Left kidney (tissue), 2 donors: ENCODE data around the gene BRD3. TPM values are rescaled to one million over a fixed set of nuclear protein-coding genes. Genes with fewer than 3 reads are reported as not detected.

ENCODE experiments used
- DNase-seq: peaks from one replicate; pipeline ENCODE4 v3.0.0-alpha.2; 2013
- polyA plus RNA-seq: library from polyadenylated mRNA; unstranded; fragments of 120-200 nt; gene quantifications from one replicate; pipeline ENCODE4 v1.2.1, GENCODE V29; 2013; ENCODE audit not compliant: insufficient read length

BRD3 gene
- polyA plus RNA-seq, 1 donor, result 43.6 TPM

- DNase-seq, result no peak
Observed at GRCh38 chr9:134066913-134067851, 644 bp downstream of the BRD3 start.

- no peak for DNase-seq
Observed at GRCh38 chr9:134066526-134066912, 1.3 kb downstream of the BRD3 start.

DNA sequence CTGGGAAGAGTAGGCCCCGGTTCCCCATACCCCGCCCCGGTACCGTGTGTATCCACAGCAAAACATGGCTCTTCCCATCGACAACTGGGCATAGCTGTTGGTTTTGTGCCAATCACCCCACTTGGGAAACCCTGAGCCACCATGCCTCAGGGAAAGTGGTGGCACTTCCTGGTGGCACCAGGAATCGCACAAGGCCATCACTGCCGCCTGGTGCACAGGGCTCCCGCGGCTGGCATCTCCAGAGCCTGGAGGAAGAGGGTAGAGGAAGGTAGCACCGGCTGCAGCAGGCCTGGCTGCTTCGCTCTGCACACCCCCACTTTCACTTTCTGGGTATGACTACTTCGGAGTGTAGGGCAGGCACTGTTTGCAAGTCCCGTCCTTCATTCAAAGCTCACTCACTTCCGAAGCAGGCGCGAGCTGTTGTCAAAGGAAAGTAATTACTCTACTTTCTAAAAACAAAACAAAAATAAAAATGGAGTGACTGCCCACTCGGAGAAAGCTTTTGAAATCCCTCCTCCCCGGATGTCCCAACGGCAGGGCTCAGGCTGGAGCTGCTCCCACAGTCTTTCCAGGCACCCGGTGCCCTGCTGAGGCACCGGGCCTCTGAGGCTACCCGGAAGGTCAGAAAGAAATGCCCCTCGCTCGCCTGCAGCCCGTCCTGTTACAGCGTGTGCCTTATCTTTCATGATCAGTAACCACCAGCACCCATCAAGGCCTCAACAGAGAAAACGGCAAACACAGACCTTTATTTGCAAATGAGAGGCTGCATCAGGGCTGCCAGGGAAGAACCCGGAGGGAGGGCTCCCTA, 2.0 kb downstream of the BRD3 start:
- no peak for DNase-seq

- no peak for DNase-seq
Observed at GRCh38 chr9:134064711-134065110, 3.1 kb downstream of the BRD3 start.

DNA sequence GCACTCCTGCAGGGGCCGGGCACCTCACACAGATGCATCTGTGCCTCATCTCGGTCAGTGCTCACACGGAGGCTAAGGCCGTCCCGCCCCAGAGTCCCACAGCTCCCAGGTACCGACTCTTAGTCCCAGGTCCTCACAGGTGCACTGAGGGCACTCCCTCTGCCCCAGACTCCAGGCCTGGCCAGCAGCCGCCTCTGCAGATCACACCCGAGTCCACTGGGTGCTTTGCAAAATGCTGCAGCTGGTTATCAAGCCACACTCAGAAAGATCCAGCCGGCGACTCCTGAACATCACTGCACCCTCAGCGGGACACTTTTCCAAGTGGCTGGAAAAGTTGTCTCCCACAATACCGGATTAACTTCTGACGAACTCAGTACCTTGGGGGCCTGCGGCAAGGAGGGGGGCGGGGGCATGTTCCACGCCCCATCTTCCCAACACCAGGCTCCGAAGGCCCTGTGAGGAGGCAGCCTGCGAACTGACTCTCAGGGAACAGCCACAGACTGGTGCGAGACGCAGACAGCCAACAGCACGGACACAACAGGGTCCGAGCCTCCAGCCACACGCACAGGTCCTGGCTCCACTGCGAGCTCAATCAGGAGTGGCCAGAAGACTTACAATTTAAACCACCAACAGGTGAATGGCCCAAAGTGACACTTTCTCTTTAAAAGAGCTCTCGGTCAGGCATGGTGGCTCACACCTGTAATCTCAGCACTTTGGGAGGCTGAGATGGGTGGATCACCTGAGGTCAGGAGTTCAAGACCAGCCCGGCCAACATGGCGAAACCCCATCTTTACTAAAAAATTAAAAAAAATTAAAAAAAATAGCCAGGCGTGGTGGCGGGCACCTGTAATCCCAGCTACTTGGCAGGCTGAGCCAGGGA, 4.0 kb downstream of the BRD3 start:
- no peak for DNase-seq

DNA sequence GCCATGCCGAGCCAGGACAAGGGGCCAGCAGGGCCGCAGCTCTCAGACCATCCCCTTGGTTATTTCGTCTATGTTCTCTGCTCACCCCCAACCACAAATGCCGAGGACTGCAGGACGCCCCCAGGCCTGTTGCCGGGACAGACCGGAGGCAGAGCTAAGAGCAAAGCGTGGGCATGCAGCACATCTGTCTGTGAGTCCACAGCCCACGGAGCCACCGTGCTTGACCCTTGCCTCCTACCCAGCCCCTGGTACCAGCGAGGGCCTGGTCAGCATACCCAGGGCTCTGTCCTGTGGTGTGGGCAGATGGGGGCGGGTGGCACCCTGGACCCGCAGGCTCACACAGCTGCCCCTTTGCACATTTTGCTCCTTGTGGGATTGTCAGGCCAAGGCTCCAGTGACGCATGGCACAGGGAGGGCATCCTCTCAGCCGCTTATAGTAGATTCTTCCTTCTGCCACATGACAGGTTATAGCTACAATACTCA, 4.7 kb downstream of the BRD3 start:
- DNase-seq, result no peak

GRCh38 chr9:134062461-134063087, 5.3 kb downstream of the BRD3 start:
- DNase-seq, result no peak

DNA sequence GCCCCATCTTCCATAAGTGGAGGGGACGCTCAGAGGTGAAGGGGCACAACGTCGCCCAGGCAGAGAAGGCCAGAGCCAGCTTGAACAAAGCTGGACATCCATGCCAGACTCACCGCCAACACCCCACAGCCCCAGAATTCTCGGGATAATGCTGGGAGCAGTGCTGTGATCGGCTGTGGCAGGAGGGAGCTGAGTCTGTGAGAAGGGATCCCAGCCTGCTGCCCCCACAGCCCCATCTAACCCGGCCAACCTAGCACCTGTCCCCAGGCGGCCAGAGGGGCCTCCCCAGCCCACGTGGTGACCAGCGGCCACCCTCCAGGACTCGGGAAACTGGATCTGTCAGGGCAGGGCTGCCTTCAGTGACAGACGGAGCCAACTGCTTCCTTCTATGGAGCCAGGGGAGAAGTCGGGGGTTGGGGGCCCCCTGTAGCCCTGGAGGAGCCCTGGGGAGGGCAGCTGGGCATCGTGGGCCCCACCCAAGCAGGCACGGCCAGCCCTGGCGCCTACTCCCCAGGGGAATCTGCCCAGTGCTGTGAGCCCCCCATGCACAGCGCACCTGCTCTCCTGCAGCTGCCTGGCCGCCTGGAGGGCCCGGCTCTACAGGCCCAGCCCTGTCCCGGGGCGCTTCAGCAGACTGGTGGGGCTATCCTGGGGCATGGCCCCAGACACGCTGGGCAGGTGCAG, 6.0 kb downstream of the BRD3 start:
- no peak for DNase-seq

DNA sequence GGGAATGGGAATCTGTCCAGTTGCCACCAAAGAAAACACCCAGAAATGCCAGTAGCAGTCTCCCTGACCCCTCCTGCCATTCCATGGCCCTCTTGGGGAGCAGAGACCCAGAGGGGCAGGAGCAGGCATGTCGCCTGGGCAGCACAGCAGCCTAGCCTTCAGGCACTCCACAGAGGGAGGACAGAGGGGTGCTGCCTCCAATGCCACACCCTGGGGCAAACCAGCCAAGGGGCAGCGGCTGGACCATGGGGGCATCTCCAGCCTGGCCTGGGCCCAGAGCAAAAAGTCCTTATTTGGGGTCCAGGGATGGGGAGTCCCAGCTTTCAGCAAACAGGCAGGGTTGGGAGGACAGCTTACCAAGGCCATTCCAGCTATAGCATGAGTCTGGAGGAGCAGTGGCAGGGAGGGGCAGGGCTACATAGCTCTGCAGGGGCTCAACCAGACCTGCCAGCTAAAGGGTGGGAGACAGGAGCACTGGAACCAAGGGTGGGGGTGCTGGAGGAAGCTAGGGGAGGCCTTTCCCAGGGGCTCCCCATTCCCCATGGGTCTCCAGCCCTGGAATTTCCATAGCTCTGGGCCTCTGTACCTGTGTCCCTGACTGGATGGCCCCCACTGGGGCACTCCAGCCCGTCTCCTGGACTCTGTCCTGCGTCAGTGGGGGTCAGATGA, 6.7 kb downstream of the BRD3 start:
- no peak for DNase-seq

GRCh38 chr9:134060546-134060945, 7.3 kb downstream of the BRD3 start:
- no peak for DNase-seq

GRCh38 chr9:134059661-134060395, 8.0 kb downstream of the BRD3 start:
- no peak for DNase-seq

- no peak for DNase-seq
Observed at GRCh38 chr9:134059188-134059641, 8.6 kb downstream of the BRD3 start.

DNA sequence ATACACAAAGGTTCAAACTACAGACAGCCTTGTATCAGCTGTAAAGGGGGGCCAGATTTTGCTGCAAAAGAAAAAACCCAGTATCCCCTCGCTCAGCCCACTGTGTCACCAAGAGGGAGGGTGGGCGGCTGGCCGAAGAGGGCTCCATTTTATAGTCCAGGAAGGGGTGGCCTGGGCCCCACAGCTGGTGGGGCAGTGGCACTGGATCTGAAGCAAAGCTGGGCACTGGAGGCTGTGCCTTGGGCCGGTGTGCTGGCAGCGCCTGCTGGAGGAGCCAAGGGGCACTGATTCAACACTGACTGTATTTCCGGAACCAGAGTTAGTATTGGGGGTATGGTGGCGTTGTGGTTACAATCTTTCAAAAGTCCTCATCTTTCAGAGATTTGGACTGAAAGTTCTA, 9.1 kb downstream of the BRD3 start:
- no peak for DNase-seq

DNA sequence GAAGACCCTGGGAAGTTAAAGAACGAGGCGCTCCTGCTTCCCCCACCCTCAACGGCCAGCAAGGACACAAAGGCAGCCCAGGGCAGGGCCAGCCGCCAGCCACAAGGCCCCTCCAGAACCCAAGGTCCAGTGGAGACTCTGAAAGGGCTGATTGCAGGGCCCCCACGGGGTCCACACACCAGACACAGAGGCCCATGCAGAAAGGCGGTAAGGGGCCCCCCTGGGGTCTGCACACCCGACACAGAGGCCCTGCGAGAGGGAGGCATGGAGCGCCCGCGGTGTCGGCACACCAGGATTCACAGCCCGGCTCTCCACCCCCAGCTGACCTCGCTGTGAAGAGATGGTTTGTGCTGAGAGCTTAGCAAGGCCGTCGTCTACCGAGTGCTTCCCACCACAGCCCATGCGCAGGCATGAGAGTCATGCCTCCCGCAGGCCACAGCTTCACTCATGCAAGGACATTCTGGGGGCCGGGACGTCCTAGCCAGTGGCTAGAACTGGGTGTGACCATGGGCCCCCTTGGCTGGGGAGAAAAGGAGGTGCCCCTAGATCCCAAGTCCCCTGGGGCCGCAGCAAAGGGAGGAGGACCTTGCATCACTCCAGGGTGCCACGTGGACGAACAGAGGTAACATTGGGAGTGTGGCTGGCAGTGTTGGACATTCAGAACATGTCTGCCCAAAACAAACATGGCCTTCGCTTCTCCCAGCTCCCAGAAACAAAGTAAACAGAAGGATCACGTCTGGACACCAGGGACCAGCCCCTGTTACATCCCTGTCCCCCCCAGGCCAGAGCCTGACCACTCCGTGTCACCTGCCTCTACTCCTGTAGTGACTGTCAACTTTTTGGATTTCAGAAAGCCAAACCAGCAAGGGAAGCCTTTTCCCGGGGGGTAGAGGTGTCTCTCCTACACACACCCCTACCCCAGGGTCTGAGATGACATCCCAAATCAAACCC, 9.8 kb downstream of the BRD3 start:
- no peak for DNase-seq

- no peak for DNase-seq
Observed at GRCh38 chr9:134057307-134057657, 10.5 kb downstream of the BRD3 start.

- no peak for DNase-seq
Observed at GRCh38 chr9:134056483-134057306, 11.1 kb downstream of the BRD3 start.

DNA sequence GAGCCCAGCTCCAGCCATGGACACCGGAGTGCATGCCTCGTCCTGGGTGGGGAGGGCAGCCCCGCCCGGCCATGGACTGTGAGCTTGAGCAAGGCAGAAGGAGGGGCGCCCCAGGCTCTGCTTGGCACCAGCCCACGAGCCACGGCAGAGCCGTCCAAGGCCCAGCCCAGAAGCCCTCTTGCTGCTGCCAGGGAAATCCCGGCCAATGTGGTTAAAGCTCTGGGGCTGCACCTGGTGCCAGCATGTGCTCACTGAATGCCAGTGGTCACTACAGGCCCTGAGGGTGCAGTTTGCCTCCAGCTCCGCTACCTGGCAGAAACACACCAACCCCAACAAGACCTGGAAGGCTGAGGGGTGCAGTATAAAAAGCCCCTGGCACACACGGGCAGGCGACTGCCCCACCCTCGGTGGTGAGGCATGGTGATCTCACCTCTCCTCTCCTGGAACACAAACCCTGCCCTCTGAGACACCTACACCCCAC, 11.8 kb downstream of the BRD3 start:
- DNase-seq, result no peak
